CD14-positive monocyte (primary cell): ENCODE data around the gene CHN2. TPM values are rescaled to one million over a fixed set of nuclear protein-coding genes. Genes with fewer than 3 reads are reported as not detected.

ENCODE experiments used
- DNase-seq, 3 donors: peaks; one replicate each; pipeline ENCODE4 v3.0.0-alpha.2; 2011 to 2022
- H2AFZ ChIP-seq: 2 replicates; pipeline ENCODE4 v1.6.0; 2012; ENCODE audit warnings: mild to moderate bottlenecking, low read depth, low read length, inconsistent platforms; ENCODE audit not compliant: insufficient read depth, poor library complexity, severe bottlenecking
- H3K27ac ChIP-seq, 2 donors: 1 replicate in 1 of 2; 2 replicates in 1 of 2; pipeline ENCODE4 v1.5.1; 2012 to 2013; ENCODE audit warnings: low read length in 2 of 2, control low read depth in 1 of 2, inconsistent platforms in 1 of 2, low read depth in 1 of 2, mild to moderate bottlenecking in 1 of 2
- H3K27me3 ChIP-seq, 2 donors: one replicate each; pipeline versions ENCODE4 v1.6.0 to v1.6.1; 2011 to 2013; ENCODE audit warnings: low read length in 2 of 2; ENCODE audit not compliant: control insufficient read depth in 2 of 2, insufficient read depth in 2 of 2
- H3K36me3 ChIP-seq, 2 donors: replicated peaks in 1 of 2; 1 replicate in 1 of 2; 2 replicates in 1 of 2; pipeline versions ENCODE4 v1.5.1 to v1.6.1; 2012 to 2013; ENCODE audit warnings: low read length in 2 of 2, control low read depth in 1 of 2, inconsistent platforms in 1 of 2, mild to moderate bottlenecking in 1 of 2; ENCODE audit not compliant: insufficient read depth in 2 of 2, control insufficient read depth in 1 of 2
- H3K4me1 ChIP-seq, 2 donors: 1 replicate in 1 of 2; 2 replicates in 1 of 2; pipeline versions ENCODE4 v1.5.1 to v1.6.1; 2012 to 2013; ENCODE audit warnings: low read length in 2 of 2, control low read depth in 1 of 2, inconsistent platforms in 1 of 2, mild to moderate bottlenecking in 1 of 2, moderate library complexity in 1 of 2; ENCODE audit not compliant: insufficient read depth in 2 of 2, control insufficient read depth in 1 of 2
- H3K4me2 ChIP-seq: replicated peaks from 2 replicates; pipeline ENCODE3; 2012; ENCODE audit warnings: low read length, moderate library complexity, mild to moderate bottlenecking; ENCODE audit not compliant: poor library complexity, severe bottlenecking; ENCODE audit errors: extremely low read depth
- H3K4me3 ChIP-seq, 3 experiments: fragments of 200-600 bp in 1 of 3; sonication (generic) in 1 of 3; replicated peaks in 1 of 3; 1 replicate in 2 of 3; 2 replicates in 1 of 3; pipeline ENCODE4 v1.5.1; 2011 to 2013; ENCODE audit warnings: low read length in 3 of 3, mild to moderate bottlenecking in 3 of 3, control low read depth in 2 of 3, low read depth in 2 of 3, inconsistent platforms in 1 of 3, moderate library complexity in 1 of 3
- H3K79me2 ChIP-seq: 2 replicates; pipeline ENCODE4 v1.6.0; 2012; ENCODE audit warnings: mild to moderate bottlenecking, control low read depth, inconsistent platforms, low read length, moderate library complexity; ENCODE audit not compliant: insufficient read depth
- H3K9ac ChIP-seq: 2 replicates; pipeline ENCODE4 v1.6.0; 2017; ENCODE audit warnings: low read length, mild to moderate bottlenecking; ENCODE audit not compliant: insufficient read depth, poor library complexity, severe bottlenecking
- H3K9me3 ChIP-seq, 2 donors: replicated peaks in 1 of 2; 1 replicate in 1 of 2; 2 replicates in 1 of 2; pipeline versions ENCODE4 v1.5.1 to v1.6.1; 2012 to 2013; ENCODE audit warnings: low read length in 2 of 2, control low read depth in 1 of 2; ENCODE audit not compliant: control insufficient read depth in 1 of 2, insufficient read depth in 1 of 2
- H4K20me1 ChIP-seq: 2 replicates; pipeline ENCODE4 v1.6.0; 2012; ENCODE audit warnings: mild to moderate bottlenecking, low read length, control low read depth, moderate library complexity; ENCODE audit not compliant: insufficient read depth
- H3K27ac Mint-ChIP-seq, 7 donors: one replicate each; pipeline ENCODE4 v1.8.0; 2020; ENCODE audit warnings: mild to moderate bottlenecking in 7 of 7, mixed read lengths in 7 of 7, moderate library complexity in 6 of 7, inconsistent platforms in 2 of 7
- H3K27me3 Mint-ChIP-seq, 3 donors: one replicate each; pipeline ENCODE4 v1.8.0; 2021 to 2022; ENCODE audit warnings: low read depth in 3 of 3, mild to moderate bottlenecking in 3 of 3, mixed read lengths in 3 of 3, moderate library complexity in 3 of 3, inconsistent platforms in 1 of 3
- H3K36me3 Mint-ChIP-seq, 2 donors: one replicate each; pipeline ENCODE4 v1.8.0; 2020; ENCODE audit warnings: mixed read lengths in 2 of 2, inconsistent platforms in 1 of 2, mild to moderate bottlenecking in 1 of 2
- H3K4me1 Mint-ChIP-seq: one replicate; pipeline ENCODE4 v1.8.0; 2020; ENCODE audit warnings: mild to moderate bottlenecking, mixed read lengths
- H3K4me3 Mint-ChIP-seq, 2 donors: one replicate each; pipeline ENCODE4 v1.8.0; 2020; ENCODE audit warnings: mild to moderate bottlenecking in 2 of 2, mixed read lengths in 2 of 2, moderate library complexity in 1 of 2
- H3K9me3 Mint-ChIP-seq, 7 donors: one replicate each; pipeline ENCODE4 v1.8.0; 2020 to 2022; ENCODE audit warnings: mixed read lengths in 7 of 7, mild to moderate bottlenecking in 6 of 7, moderate library complexity in 6 of 7, inconsistent platforms in 2 of 7
- CTCF ChIP-seq: fragments of 200-600 bp; IDR thresholded peaks from one replicate; pipeline ENCODE4 v1.8.0; 2022; ENCODE audit warnings: antibody characterized with exemption, mild to moderate bottlenecking
- WGBS: methylation state at CpG from one replicate; pipeline ENCODE4 v1.1.5; 2013; ENCODE audit warnings: missing lambda C conversion rate; ENCODE audit not compliant: insufficient coverage; 5-methylcytosine and 5-hydroxymethylcytosine counted together
- intact Hi-C, 2 donors: fragments of 100-400 bp; cut with micrococcal nuclease; formaldehyde crosslinking; loops; one replicate each; pipeline versions ENCODE4 v1.15.0 to v1.15.1; 2023
- polyA plus RNA-seq, 3 donors: library from polyadenylated mRNA; depleted of rRNA in 1 of 3; unstranded in 2 of 3; stranded (reverse) in 1 of 3; fragments of 300-500 nt in 2 of 3; fragments of >200 nt in 1 of 3; fragmentation: Illumina TruSeq in 2 of 3; gene quantifications; 1 replicate in 2 of 3; 2 replicates in 1 of 3; pipeline ENCODE4 v1.2.3, GENCODE V29; 2012 to 2021

CHN2 gene
- polyA plus RNA-seq, 3 donors: 26.6 to 66.5 (median 44.8) TPM

GRCh38 chr7:29484280-29484679 lies 289.7 kb downstream of the CHN2 start:
- Histone ChIP-seq H3K27me3 (no peaks in the 10 kb centered on the region), H3K4me2 (no peak overlapping the region), H3K4me1 (peaks cover 0 to 3% of the 10 kb centered on the region in 2 donors), H3K36me3 (no peaks in the 10 kb centered on the region), H3K27ac (no peak overlapping the region), H4K20me1 (peaks cover 38% of the 10 kb centered on the region), H3K4me3 (no peak overlapping the region), H3K79me2 (no peaks in the 10 kb centered on the region), H3K9ac (no peak overlapping the region), H2AFZ (no peak overlapping the region), H3K9me3 (no peaks in the 10 kb centered on the region)
- no peak for DNase-seq
- intact Hi-C loops: no loop called here
- H3K27ac Mint-ChIP-seq: no peak overlapping the region
- no peaks in the 10 kb centered on the region for H3K9me3 Mint-ChIP-seq
- peaks cover 5% of the 10 kb centered on the region for H3K4me1 Mint-ChIP-seq
- H3K27me3 Mint-ChIP-seq: peaks cover 2 to 6% (median 5%) of the 10 kb centered on the region in 3 donors
- H3K4me3 Mint-ChIP-seq: no peak overlapping the region
- no peak for TF ChIP-seq CTCF
- WGBS: 100% methylated on average over 3 of the region's 3 CpGs
- H3K36me3 Mint-ChIP-seq: peaks cover 7 to 28% of the 10 kb centered on the region in 2 donors

GRCh38 chr7:29485339-29486190 lies 291.0 kb downstream of the CHN2 start:
- Histone ChIP-seq H3K27ac (no peak overlapping the region), H3K36me3 (no peaks in the 10 kb centered on the region), H4K20me1 (peaks cover 32% of the 10 kb centered on the region), H3K4me1 (peaks cover 0 to 3% of the 10 kb centered on the region in 2 donors), H3K9ac (no peak overlapping the region), H3K4me3 (no peak overlapping the region), H3K27me3 (no peaks in the 10 kb centered on the region), H3K9me3 (no peaks in the 10 kb centered on the region), H3K4me2 (no peak overlapping the region), H3K79me2 (no peaks in the 10 kb centered on the region), H2AFZ (no peak overlapping the region)
- 43% methylated on average over 2 of the region's 11 CpGs for WGBS
- no peak for TF ChIP-seq CTCF
- H3K4me1 Mint-ChIP-seq: peaks cover 5% of the 10 kb centered on the region
- intact Hi-C loops: no loop called here
- H3K9me3 Mint-ChIP-seq: no peaks in the 10 kb centered on the region
- peaks cover 3 to 22% of the 10 kb centered on the region in 2 donors for H3K36me3 Mint-ChIP-seq
- peak overlapping the region in 3 of 7 donors; percentile 10 to 31 (median 16) for H3K27ac Mint-ChIP-seq
- DNase-seq: peak in 1 of 3 donors; percentile 20
- H3K27me3 Mint-ChIP-seq: peaks cover 2 to 6% (median 5%) of the 10 kb centered on the region in 3 donors
- no peak overlapping the region for H3K4me3 Mint-ChIP-seq
